CD4-positive, alpha-beta T cell treated with Interferon gamma for 1 hour (primary cell): Measurements from ENCODE around the gene TDRD6.

ENCODE experiments used
- DNase-seq: peaks from one replicate; pipeline ENCODE4 v3.0.0-alpha.2; 2020

The TDRD6 gene

GRCh38 chr6:46684771-46685170 is 2.9 kb upstream of the TDRD6 start:
- no peak for DNase-seq

GRCh38 chr6:46688117-46688965 is 656 bp downstream of the TDRD6 start:
- no peak for DNase-seq

GRCh38 chr6:46688966-46689335 is 1.3 kb downstream of the TDRD6 start:
- DNase-seq = no peak

GRCh38 chr6:46689657-46690056 is 2.0 kb downstream of the TDRD6 start:
- DNase-seq = no peak

GRCh38 chr6:46690141-46690755 is 2.6 kb downstream of the TDRD6 start:
- DNase-seq = no peak

GRCh38 chr6:46690911-46691451 is 3.3 kb downstream of the TDRD6 start:
- DNase-seq = no peak

- DNase-seq = no peak
Observed at GRCh38 chr6:46699970-46700369, 12.3 kb downstream of the TDRD6 start.

GRCh38 chr6:46704562-46704961 is 16.9 kb downstream of the TDRD6 start:
- DNase-seq = no peak

GRCh38 chr6:46706464-46706863 is 18.8 kb downstream of the TDRD6 start:
- no peak for DNase-seq

- no peak for DNase-seq
Observed at GRCh38 chr6:46711491-46711890, 23.8 kb downstream of the TDRD6 start.

GRCh38 chr6:46715141-46715540 is 27.5 kb downstream of the TDRD6 start:
- DNase-seq = no peak

- no peak for DNase-seq
Observed at GRCh38 chr6:46719099-46719498, 31.4 kb downstream of the TDRD6 start.

GRCh38 chr6:46720401-46720800 is 32.7 kb downstream of the TDRD6 start:
- no peak for DNase-seq

GRCh38 chr6:46729787-46730326 is 42.2 kb downstream of the TDRD6 start:
- no peak for DNase-seq

GRCh38 chr6:46730921-46731461 is 43.3 kb downstream of the TDRD6 start:
- no peak for DNase-seq

GRCh38 chr6:46733341-46733801 is 45.7 kb downstream of the TDRD6 start:
- no peak for DNase-seq

GRCh38 chr6:46734867-46735719 is 47.4 kb downstream of the TDRD6 start, which contains the start of gene PLA2G7:
Gene PLA2G7, minus strand, starts transcription at chr6:46735375. Its CDS starts 12,484 bp downstream, at chr6:46722891.
- no peak for DNase-seq

- DNase-seq = no peak
Observed at GRCh38 chr6:46735720-46736031, 48.0 kb downstream of the TDRD6 start.

- no peak for DNase-seq
Observed at GRCh38 chr6:46736906-46737305, 49.2 kb downstream of the TDRD6 start.

- no peak for DNase-seq
Observed at GRCh38 chr6:46741482-46741881, 53.8 kb downstream of the TDRD6 start.

GRCh38 chr6:46741910-46742309 is 54.2 kb downstream of the TDRD6 start:
- DNase-seq = no peak

- no peak for DNase-seq
Observed at GRCh38 chr6:46743425-46744158, 55.9 kb downstream of the TDRD6 start.
